HCT116 (cell line): ENCODE measurements around the gene GOLGA6L9. TPM values are rescaled to one million over a fixed set of nuclear protein-coding genes. Genes with fewer than 3 reads are reported as not detected.
"Not testable (repeated sequence)": the region's sequence is repeated elsewhere in the genome, so short reads cannot be mapped to it uniquely, and the experiment has no call there.

Source experiments
- ATAC-seq: fragments of 200-7000 bp; cut with Tn5 transposase; 2 replicates; pipeline ENCODE4 v1.9.1; 2020; ENCODE audit warnings: mild to moderate bottlenecking, moderate library complexity
- BruUV-seq: library from RNA; stranded (reverse); fragments of 400-500 nt; replicated peaks from 2 replicates; lab custom pipeline; 2021; lab: Mats Ljungman, UMichigan
- CTCF ChIA-PET: fragments of 300-600 bp; sonication (Branson Sonifier 250); formaldehyde crosslinking; loops from one replicate; lab custom pipeline; 2021; ENCODE audit warnings: antibody characterized with exemption; lab: Charles Lee
- POLR2A ChIA-PET: fragments of 300-600, 350-600 bp; sonication (Branson Sonifier 250); formaldehyde crosslinking; loops from one replicate; lab custom pipeline; 2021; ENCODE audit warnings: antibody characterized with exemption; lab: Charles Lee
- RAD21 ChIA-PET, 2 experiments: fragments of 300-600 bp; sonication (Branson Sonifier 250); formaldehyde crosslinking; loops; one replicate each; lab custom pipeline; 2023; ENCODE audit warnings: low total read pairs in 2 of 2; ENCODE audit not compliant: uncharacterized antibody in 2 of 2, unreplicated experiment in 2 of 2, low non-redundant PET in 1 of 2; lab: Charles Lee
- DNase-seq: peaks from one replicate; pipeline ENCODE4 v3.0.0-alpha.2; 2010; ENCODE audit warnings: low read depth, low spot score
- H2AFZ ChIP-seq: fragments of 200-600 bp; shearing (Covaris generic), sonication (generic); 2 replicates; pipeline ENCODE4 v1.6.1; 2017; ENCODE audit warnings: low read depth, mixed run types, mixed read lengths, antibody characterized with exemption, low read length; ENCODE audit not compliant: poor library complexity, severe bottlenecking
- H3K27ac ChIP-seq: 2 replicates; pipeline ENCODE4 v1.5.1; 2012; ENCODE audit warnings: low read depth, low read length
- H3K27me3 ChIP-seq: fragments of 200-600 bp; sonication (generic); 2 replicates; pipeline ENCODE4 v1.6.1; 2016; ENCODE audit warnings: mixed run types, low read length, mixed read lengths; ENCODE audit not compliant: insufficient read depth
- H3K36me3 ChIP-seq, 2 experiments: fragments of 200-500 bp in 1 of 2; fragments of 200-600 bp in 1 of 2; sonication (Bioruptor generic) in 1 of 2; sonication (generic) in 1 of 2; 2 replicates each; pipeline versions ENCODE4 v1.5.1 to v1.6.1; 2014 to 2016; ENCODE audit warnings: low read length in 2 of 2, inconsistent platforms in 1 of 2, mixed read lengths in 1 of 2, mixed run types in 1 of 2; ENCODE audit not compliant: insufficient read depth in 2 of 2, control insufficient read depth in 1 of 2
- H3K4me1 ChIP-seq, 2 experiments: fragments of 200-600 bp in 1 of 2; sonication (generic) in 1 of 2; 2 replicates each; pipeline versions ENCODE4 v1.5.1 to v1.6.1; 2012 to 2017; ENCODE audit warnings: low read length in 2 of 2, inconsistent platforms in 1 of 2, mild to moderate bottlenecking in 1 of 2, mixed read lengths in 1 of 2, mixed run types in 1 of 2, moderate library complexity in 1 of 2; ENCODE audit not compliant: insufficient read depth in 2 of 2, control insufficient read depth in 1 of 2
- H3K4me2 ChIP-seq: fragments of 200-600 bp; sonication (generic); 2 replicates; pipeline ENCODE4 v1.6.1; 2017; ENCODE audit warnings: mixed run types, low read length, mixed read lengths
- H3K4me3 ChIP-seq, 2 experiments: fragments of 200-600 bp in 1 of 2; sonication (generic) in 1 of 2; replicated peaks in 1 of 2; 2 replicates each; pipeline ENCODE4 v1.5.1; 2011 to 2016; ENCODE audit warnings: low read length in 2 of 2, control low read depth in 1 of 2, low read depth in 1 of 2, mild to moderate bottlenecking in 1 of 2, mixed read lengths in 1 of 2, mixed run types in 1 of 2
- H3K79me2 ChIP-seq: fragments of 200-600 bp; sonication (generic); 2 replicates; pipeline ENCODE4 v1.6.1; 2017; ENCODE audit warnings: mild to moderate bottlenecking, mixed run types, low read length, moderate library complexity, mixed read lengths; ENCODE audit not compliant: insufficient read depth
- H3K9ac ChIP-seq: fragments of 200-600 bp; sonication (generic); 2 replicates; pipeline ENCODE4 v1.6.1; 2016; ENCODE audit warnings: low read length, mixed read lengths
- H3K9me2 ChIP-seq: fragments of 200-600 bp; sonication (generic), shearing (Covaris generic); 2 replicates; pipeline ENCODE4 v1.6.1; 2017; ENCODE audit warnings: mixed run types, mild to moderate bottlenecking, moderate library complexity; ENCODE audit not compliant: insufficient read depth
- H3K9me3 ChIP-seq, 2 experiments: fragments of 200-500 bp in 1 of 2; fragments of 200-600 bp in 1 of 2; sonication (Bioruptor generic) in 1 of 2; sonication (generic) in 1 of 2; 2 replicates each; pipeline ENCODE4 v1.6.1; 2014 to 2017; ENCODE audit warnings: low read length in 2 of 2, mixed read lengths in 2 of 2, inconsistent platforms in 1 of 2, low read depth in 1 of 2, mild to moderate bottlenecking in 1 of 2, mixed run types in 1 of 2, moderate library complexity in 1 of 2; ENCODE audit not compliant: control insufficient read depth in 1 of 2, insufficient read depth in 1 of 2
- H4K20me1 ChIP-seq: fragments of 200-600 bp; sonication (generic), shearing (Covaris generic); 2 replicates; pipeline ENCODE4 v1.6.1; 2017; ENCODE audit warnings: mixed run types, mild to moderate bottlenecking, moderate library complexity; ENCODE audit not compliant: insufficient read depth
- intact Hi-C: fragments of 100-400 bp; cut with micrococcal nuclease; formaldehyde crosslinking; loops from 2 replicates; pipeline ENCODE4 v1.10.0; 2022
- total RNA-seq: library from RNA; stranded (reverse); gene quantifications from one replicate; pipeline ENCODE4 v1.2.1, GENCODE V29; 2021; ENCODE audit not compliant: unreplicated experiment
- TF ChIP-seq, protein P1 (sequence below), 3 experiments: fragments of 200-600 bp in 1 of 3; sonication (generic) in 1 of 3; IDR thresholded peaks in 2 of 3; conservative IDR thresholded peaks in 1 of 3; 2 replicates each; pipeline ENCODE4 v1.5.1; 2012 to 2017; ENCODE audit warnings: low read depth in 2 of 3, low read length in 2 of 3, antibody characterized with exemption in 1 of 3, borderline replicate concordance in 1 of 3, control low read depth in 1 of 3, mild to moderate bottlenecking in 1 of 3, mixed read lengths in 1 of 3, mixed run types in 1 of 3, moderate library complexity in 1 of 3; ENCODE audit not compliant: insufficient read depth in 1 of 3

The GOLGA6L9 gene
- total RNA-seq, 1 experiment from 2014 or later, result 4.3 TPM

DNA sequence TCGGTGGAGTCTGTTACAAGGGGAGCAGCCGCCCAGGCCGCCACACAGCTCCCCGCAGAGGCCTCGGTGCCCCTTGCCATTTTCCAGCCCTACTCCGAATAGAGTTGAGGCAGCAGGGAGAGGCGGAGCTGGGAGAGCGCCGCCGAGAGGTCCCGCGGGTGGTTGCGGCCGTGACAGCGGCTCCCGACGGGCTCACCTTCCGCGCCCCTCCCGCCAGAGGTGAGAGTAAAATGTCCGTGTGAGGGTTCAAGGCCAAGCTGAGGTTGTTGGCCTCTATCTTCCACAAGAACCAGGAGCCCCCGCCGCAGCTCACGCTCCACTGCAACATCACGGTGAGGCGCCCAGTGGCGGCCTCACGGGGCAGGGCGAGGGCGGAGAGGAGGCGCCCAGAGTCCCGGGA, 15.8 kb downstream of the GOLGA6L9 start:
- H4K20me1 ChIP-seq, H3K9me2 ChIP-seq, H3K36me3 ChIP-seq, intact Hi-C loops, POLR2A ChIA-PET, CTCF ChIA-PET, H3K4me1 ChIP-seq, ATAC-seq, H3K9ac ChIP-seq, DNase-seq, H3K27ac ChIP-seq, H2AFZ ChIP-seq, BruUV-seq, RAD21 ChIA-PET, H3K79me2 ChIP-seq, H3K9me3 ChIP-seq, H3K27me3 ChIP-seq: not testable (repeated sequence)
- Histone ChIP-seq H3K4me3 (peak overlapping the region; percentile 26 to 40; a peak in 3 of 4 replicates), H3K4me2 (peak overlapping the region; percentile 46)
- TF ChIP-seq, protein P1, sequence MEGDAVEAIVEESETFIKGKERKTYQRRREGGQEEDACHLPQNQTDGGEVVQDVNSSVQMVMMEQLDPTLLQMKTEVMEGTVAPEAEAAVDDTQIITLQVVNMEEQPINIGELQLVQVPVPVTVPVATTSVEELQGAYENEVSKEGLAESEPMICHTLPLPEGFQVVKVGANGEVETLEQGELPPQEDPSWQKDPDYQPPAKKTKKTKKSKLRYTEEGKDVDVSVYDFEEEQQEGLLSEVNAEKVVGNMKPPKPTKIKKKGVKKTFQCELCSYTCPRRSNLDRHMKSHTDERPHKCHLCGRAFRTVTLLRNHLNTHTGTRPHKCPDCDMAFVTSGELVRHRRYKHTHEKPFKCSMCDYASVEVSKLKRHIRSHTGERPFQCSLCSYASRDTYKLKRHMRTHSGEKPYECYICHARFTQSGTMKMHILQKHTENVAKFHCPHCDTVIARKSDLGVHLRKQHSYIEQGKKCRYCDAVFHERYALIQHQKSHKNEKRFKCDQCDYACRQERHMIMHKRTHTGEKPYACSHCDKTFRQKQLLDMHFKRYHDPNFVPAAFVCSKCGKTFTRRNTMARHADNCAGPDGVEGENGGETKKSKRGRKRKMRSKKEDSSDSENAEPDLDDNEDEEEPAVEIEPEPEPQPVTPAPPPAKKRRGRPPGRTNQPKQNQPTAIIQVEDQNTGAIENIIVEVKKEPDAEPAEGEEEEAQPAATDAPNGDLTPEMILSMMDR (IDR thresholded peaks at IDR 0.05 in 2 of 3, conservative IDR thresholded peaks at IDR 0.05 in 1 of 3; ENCODE audit: borderline replicate concordance in 1 of 3, insufficient read depth in 1 of 3, low read depth in 2 of 3, low read length in 2 of 3), result 0 out of 6 replicates have a peak, but pooled peaks of 1 of the 3 experiments have one; percentile 5

DNA sequence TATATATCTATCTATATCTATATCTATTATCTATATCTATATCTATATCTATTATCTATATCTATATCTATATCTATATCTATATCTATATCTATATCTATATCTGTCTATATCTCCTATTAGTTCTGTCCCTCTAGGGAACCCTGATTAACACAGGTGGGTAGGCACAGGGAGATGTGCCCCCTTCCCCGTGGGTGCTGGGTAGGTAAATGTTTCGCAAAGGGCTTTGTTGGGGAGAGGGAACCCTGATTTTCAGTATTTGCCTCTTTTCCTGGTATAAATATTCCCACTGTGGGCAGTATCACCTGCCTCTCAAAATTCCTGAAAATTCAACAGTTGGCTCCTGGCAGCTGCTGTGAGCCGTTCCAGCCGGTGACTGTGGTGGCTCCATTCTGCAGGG, 27.7 kb downstream of the GOLGA6L9 start:
- H3K4me1 ChIP-seq, POLR2A ChIA-PET, ATAC-seq, H3K9ac ChIP-seq, H3K9me3 ChIP-seq, intact Hi-C loops, H3K27ac ChIP-seq, H3K27me3 ChIP-seq, BruUV-seq, H3K36me3 ChIP-seq, DNase-seq, H3K4me2 ChIP-seq, H3K79me2 ChIP-seq, CTCF ChIA-PET, RAD21 ChIA-PET, H2AFZ ChIP-seq, H3K9me2 ChIP-seq, H3K4me3 ChIP-seq, H4K20me1 ChIP-seq: not testable (repeated sequence)

DNA sequence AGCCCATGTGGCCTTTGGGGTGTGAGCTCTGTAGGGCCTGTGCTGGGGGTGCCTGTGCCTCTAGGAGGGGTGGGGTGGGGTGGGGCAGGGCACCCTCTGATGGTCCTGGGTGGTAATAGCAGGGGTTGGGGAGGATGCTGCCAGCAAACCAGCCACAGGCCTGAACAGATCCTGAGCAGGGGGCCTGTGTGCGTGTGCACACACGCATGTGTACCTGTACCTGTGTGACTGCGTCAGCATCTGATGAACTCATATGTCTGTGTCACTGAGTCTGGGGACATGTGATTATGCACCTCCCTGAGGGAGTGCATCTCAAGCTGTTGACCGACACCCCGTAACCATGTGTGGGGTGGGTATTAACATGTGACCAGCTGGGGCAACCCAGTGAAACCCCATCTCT, 36.0 kb downstream of the GOLGA6L9 start:
- H3K27me3 ChIP-seq, H3K27ac ChIP-seq, H3K9ac ChIP-seq, H3K4me1 ChIP-seq, ATAC-seq, H3K4me2 ChIP-seq, H3K79me2 ChIP-seq, H3K36me3 ChIP-seq, DNase-seq, CTCF ChIA-PET, H4K20me1 ChIP-seq, intact Hi-C loops, POLR2A ChIA-PET, H3K4me3 ChIP-seq, RAD21 ChIA-PET, BruUV-seq, H3K9me3 ChIP-seq, H3K9me2 ChIP-seq, H2AFZ ChIP-seq: not testable (repeated sequence)
